Peyer's patch (tissue), 4 donors: ENCODE measurements around the gene AFAP1L1.

ENCODE experiments used
- CTCF ChIP-seq, 6 experiments: fragments of 450-650 bp in 4 of 6; fragments of 200-600 bp in 2 of 6; sonication (generic) in 1 of 6; IDR thresholded peaks; one replicate each; pipeline ENCODE4 v1.5.1; 2017 to 2019; ENCODE audit warnings: antibody characterized with exemption in 6 of 6, mild to moderate bottlenecking in 3 of 6, moderate library complexity in 1 of 6
- POLR2A ChIP-seq, 2 donors: fragments of 450-650 bp; IDR thresholded peaks; one replicate each; pipeline ENCODE4 v1.5.1; 2017; ENCODE audit warnings: antibody characterized with exemption in 2 of 2, mild to moderate bottlenecking in 2 of 2, moderate library complexity in 2 of 2

- TF ChIP-seq CTCF (IDR thresholded peaks at IDR 0.05) = no peak
- no peak for TF ChIP-seq POLR2A (IDR thresholded peaks at IDR 0.05)
Measured at GRCh38 chr5:149358294-149358651, 86.6 kb downstream of the AFAP1L1 start.
